PC-3 (cell line): ENCODE data around the gene TTC28. TPM values are rescaled to one million over a fixed set of nuclear protein-coding genes. Genes with fewer than 3 reads are reported as not detected.

Experiments
- ATAC-seq: fragments of 200-7000 bp; cut with Tn5 transposase; 2 replicates; pipeline ENCODE4 v1.9.1; 2020; ENCODE audit warnings: mild to moderate bottlenecking, moderate library complexity
- BruUV-seq: library from RNA; stranded (reverse); fragments of 400-500 nt; replicated peaks from 2 replicates; lab custom pipeline; 2021; lab: Mats Ljungman, UMichigan
- CTCF ChIA-PET: fragments of 300-600 bp; sonication (Branson Sonifier 250); formaldehyde crosslinking; loops from one replicate; lab custom pipeline; 2022; ENCODE audit warnings: antibody characterized with exemption; lab: Charles Lee
- POLR2A ChIA-PET: fragments of 300-600 bp; sonication (Branson Sonifier 250); formaldehyde crosslinking; loops from one replicate; lab custom pipeline; 2022; ENCODE audit warnings: antibody characterized with exemption; ENCODE audit not compliant: unreplicated experiment; lab: Charles Lee
- DNase-seq: peaks from one replicate; pipeline ENCODE4 v3.0.0-alpha.2; 2015
- H2AFZ ChIP-seq: fragments of 300-600 bp; sonication (generic); 2 replicates; pipeline ENCODE4 v1.6.0; 2016; ENCODE audit warnings: antibody characterized with exemption, low read length
- H3F3A ChIP-seq: fragments of 300-600 bp; sonication (generic); one replicate; pipeline ENCODE4 v1.6.0; 2017; ENCODE audit warnings: antibody characterized with exemption, low read length, control low read depth, mild to moderate bottlenecking; ENCODE audit not compliant: unreplicated experiment
- H3K27ac ChIP-seq: fragments of 300-600 bp; sonication (generic); 2 replicates; pipeline ENCODE4 v1.5.1; 2016; ENCODE audit warnings: mild to moderate bottlenecking, low read length
- H3K27me3 ChIP-seq: fragments of 300-600 bp; sonication (generic); 2 replicates; pipeline ENCODE4 v1.6.1; 2016; ENCODE audit warnings: low read length, mixed read lengths
- H3K36me3 ChIP-seq: fragments of 300-600 bp; sonication (generic); 2 replicates; pipeline ENCODE4 v1.6.1; 2016; ENCODE audit warnings: low read depth, mixed run types, low read length, mixed read lengths
- H3K4me1 ChIP-seq: fragments of 300-600 bp; sonication (generic); 2 replicates; pipeline ENCODE4 v1.5.1; 2016; ENCODE audit warnings: low read length; ENCODE audit not compliant: insufficient read depth
- H3K4me2 ChIP-seq: fragments of 300-600 bp; sonication (generic); 2 replicates; pipeline ENCODE4 v1.6.0; 2016; ENCODE audit warnings: low read length
- H3K4me3 ChIP-seq: fragments of 300-600 bp; sonication (generic); 2 replicates; pipeline ENCODE4 v1.5.1; 2016; ENCODE audit warnings: mild to moderate bottlenecking, low read length, mixed read lengths
- H3K79me2 ChIP-seq: fragments of 300-600 bp; sonication (generic); 2 replicates; pipeline ENCODE4 v1.6.1; 2017; ENCODE audit warnings: low read length, mixed read lengths
- H3K9ac ChIP-seq: fragments of 300-600 bp; sonication (generic); 2 replicates; pipeline ENCODE4 v1.6.0; 2016; ENCODE audit warnings: mild to moderate bottlenecking, low read length
- H3K9me2 ChIP-seq: fragments of 300-600 bp; sonication (generic); replicated peaks from 2 replicates; pipeline ENCODE4 v1.6.1; 2016; ENCODE audit warnings: mixed run types, low read length, mixed read lengths
- H3K9me3 ChIP-seq: fragments of 300-600 bp; sonication (generic); 2 replicates; pipeline ENCODE4 v1.6.1; 2016; ENCODE audit warnings: low read length, mixed read lengths
- H4K20me1 ChIP-seq: fragments of 300-600 bp; sonication (generic); 2 replicates; pipeline ENCODE4 v1.6.1; 2016; ENCODE audit warnings: low read length, mixed read lengths
- EZH2 ChIP-seq: fragments of 300-600 bp; sonication (generic); IDR thresholded peaks from one replicate; pipeline ENCODE4 v1.6.1; 2017; ENCODE audit warnings: antibody characterized with exemption, mild to moderate bottlenecking, low read length; ENCODE audit not compliant: unreplicated experiment
- EZH2phosphoT487 ChIP-seq: fragments of 300-600 bp; sonication (generic); IDR thresholded peaks from 2 replicates; pipeline ENCODE4 v1.6.1; 2018; ENCODE audit warnings: mild to moderate bottlenecking, antibody characterized with exemption, low read length, borderline replicate concordance
- intact Hi-C: fragments of 100-400 bp; cut with micrococcal nuclease; formaldehyde crosslinking; loops from 2 replicates; pipeline ENCODE4 v1.9.0; 2023
- total RNA-seq: library from RNA; depleted of rRNA; stranded (reverse); fragments of >200 nt; gene quantifications from 2 replicates; pipeline ENCODE4 v1.2.3, GENCODE V29; 2014
- TF ChIP-seq, protein P1 (sequence below): fragments of 300-600 bp; sonication (generic); conservative IDR thresholded peaks from 2 replicates; pipeline ENCODE4 v1.5.1; 2017; ENCODE audit warnings: antibody characterized with exemption, low read depth, mild to moderate bottlenecking, low read length

Gene TTC28
- total RNA-seq, 1 experiment from 2014 or later: 6.3 TPM

DNA sequence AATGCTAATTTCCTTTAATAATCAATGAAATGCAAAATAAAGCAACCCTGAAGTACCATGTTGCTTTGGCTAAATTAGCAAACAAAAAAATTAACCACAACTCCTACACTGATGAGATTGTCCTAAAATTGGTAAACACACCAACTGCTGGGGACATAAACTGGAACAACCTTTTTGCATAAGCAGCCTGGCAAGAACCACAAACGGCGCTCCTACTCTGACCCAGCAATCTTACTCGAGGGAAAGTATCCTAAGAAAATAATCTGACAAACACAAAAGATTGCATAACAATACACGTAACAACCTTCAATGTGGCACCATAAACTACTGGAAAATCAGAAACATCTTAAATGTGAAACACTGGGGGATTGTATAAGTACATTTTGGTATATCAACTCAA lies 570.8 kb downstream of the TTC28 start:
- H3F3A ChIP-seq: no peaks in the 10 kb centered on the region
- ATAC-seq (no peak), DNase-seq (no peak)
- BruUV-seq: no TSS peak
- H3K36me3 ChIP-seq: no peaks in the 10 kb centered on the region
- no peaks in the 10 kb centered on the region for H3K9me3 ChIP-seq
- no peaks in the 10 kb centered on the region for H4K20me1 ChIP-seq
- no peaks in the 10 kb centered on the region for H3K27me3 ChIP-seq
- POLR2A ChIA-PET: no interaction called here
- no peak overlapping the region for H3K4me3 ChIP-seq
- TF ChIP-seq EZH2: no peak
- no peaks in the 10 kb centered on the region for H3K9me2 ChIP-seq
- no peak overlapping the region for H3K9ac ChIP-seq
- H3K4me1 ChIP-seq: no peaks in the 10 kb centered on the region
- no peak overlapping the region for H3K4me2 ChIP-seq
- no peak overlapping the region for H3K27ac ChIP-seq
- no peaks in the 10 kb centered on the region for H3K79me2 ChIP-seq
- CTCF ChIA-PET: interaction anchor here (0.6 kb wide), 1 partner anchor 366 kb away, joined by 5 read pairs; no protein-coding TSS in a partner anchor
- intact Hi-C loops: no loop called here
- H2AFZ ChIP-seq: no peak overlapping the region

DNA sequence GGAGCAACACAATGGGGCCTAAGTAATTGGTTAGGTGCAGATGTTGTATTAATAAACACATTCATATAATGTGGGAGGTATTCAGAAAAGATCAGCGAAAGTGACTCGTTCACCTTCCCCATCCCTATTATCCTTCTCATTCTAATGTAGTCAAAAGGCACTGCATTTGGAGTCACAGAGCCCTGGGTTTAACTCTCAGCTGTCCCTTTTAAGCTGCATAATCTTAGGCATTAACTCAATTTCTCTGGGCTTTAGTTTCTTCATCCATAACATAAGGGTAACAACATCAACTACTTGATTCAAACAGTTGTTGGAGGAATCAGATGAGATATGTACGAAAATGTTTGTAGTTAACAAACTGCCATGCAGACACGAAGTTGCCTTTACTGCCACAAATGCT lies 573.0 kb downstream of the TTC28 start:
- no TSS peak for BruUV-seq
- Histone ChIP-seq H3K4me2 (no peak overlapping the region), H3K9me3 (no peaks in the 10 kb centered on the region), H3K36me3 (no peaks in the 10 kb centered on the region), H2AFZ (no peak overlapping the region), H3K9ac (no peak overlapping the region), H3F3A (no peaks in the 10 kb centered on the region), H3K9me2 (no peaks in the 10 kb centered on the region), H3K4me1 (no peaks in the 10 kb centered on the region), H3K4me3 (no peak overlapping the region), H4K20me1 (no peaks in the 10 kb centered on the region), H3K79me2 (no peaks in the 10 kb centered on the region), H3K27me3 (no peaks in the 10 kb centered on the region), H3K27ac (no peak overlapping the region)
- ChIA-PET POLR2A (no interaction called here), CTCF (no interaction called here)
- ATAC-seq: no peak
- TF ChIP-seq EZH2 (no peak), EZH2phosphoT487 (no peak)
- TF ChIP-seq, protein P1, sequence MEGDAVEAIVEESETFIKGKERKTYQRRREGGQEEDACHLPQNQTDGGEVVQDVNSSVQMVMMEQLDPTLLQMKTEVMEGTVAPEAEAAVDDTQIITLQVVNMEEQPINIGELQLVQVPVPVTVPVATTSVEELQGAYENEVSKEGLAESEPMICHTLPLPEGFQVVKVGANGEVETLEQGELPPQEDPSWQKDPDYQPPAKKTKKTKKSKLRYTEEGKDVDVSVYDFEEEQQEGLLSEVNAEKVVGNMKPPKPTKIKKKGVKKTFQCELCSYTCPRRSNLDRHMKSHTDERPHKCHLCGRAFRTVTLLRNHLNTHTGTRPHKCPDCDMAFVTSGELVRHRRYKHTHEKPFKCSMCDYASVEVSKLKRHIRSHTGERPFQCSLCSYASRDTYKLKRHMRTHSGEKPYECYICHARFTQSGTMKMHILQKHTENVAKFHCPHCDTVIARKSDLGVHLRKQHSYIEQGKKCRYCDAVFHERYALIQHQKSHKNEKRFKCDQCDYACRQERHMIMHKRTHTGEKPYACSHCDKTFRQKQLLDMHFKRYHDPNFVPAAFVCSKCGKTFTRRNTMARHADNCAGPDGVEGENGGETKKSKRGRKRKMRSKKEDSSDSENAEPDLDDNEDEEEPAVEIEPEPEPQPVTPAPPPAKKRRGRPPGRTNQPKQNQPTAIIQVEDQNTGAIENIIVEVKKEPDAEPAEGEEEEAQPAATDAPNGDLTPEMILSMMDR: no peak
- DNase-seq: no peak
- intact Hi-C loops: no loop called here

- Histone ChIP-seq H3K36me3 (no peaks in the 10 kb centered on the region), H4K20me1 (no peaks in the 10 kb centered on the region), H3K27me3 (no peaks in the 10 kb centered on the region), H2AFZ (no peak overlapping the region), H3K9me2 (no peaks in the 10 kb centered on the region), H3K4me3 (no peak overlapping the region), H3F3A (no peaks in the 10 kb centered on the region), H3K4me1 (no peaks in the 10 kb centered on the region), H3K4me2 (no peak overlapping the region), H3K9ac (no peak overlapping the region), H3K27ac (no peak overlapping the region), H3K79me2 (no peaks in the 10 kb centered on the region), H3K9me3 (no peaks in the 10 kb centered on the region)
- ATAC-seq (no peak), DNase-seq (no peak)
- intact Hi-C loops: no loop called here
- TF ChIP-seq EZH2 (no peak), EZH2phosphoT487 (no peak)
- TF ChIP-seq, protein P1: no peak
- ChIA-PET CTCF (no interaction called here), POLR2A (no interaction called here)
- no TSS peak for BruUV-seq
Observed at GRCh38 chr22:28105988-28106387, 573.7 kb downstream of the TTC28 start.
